ENCODE data around the gene TSHZ2.

TSHZ2 gene, protein sequence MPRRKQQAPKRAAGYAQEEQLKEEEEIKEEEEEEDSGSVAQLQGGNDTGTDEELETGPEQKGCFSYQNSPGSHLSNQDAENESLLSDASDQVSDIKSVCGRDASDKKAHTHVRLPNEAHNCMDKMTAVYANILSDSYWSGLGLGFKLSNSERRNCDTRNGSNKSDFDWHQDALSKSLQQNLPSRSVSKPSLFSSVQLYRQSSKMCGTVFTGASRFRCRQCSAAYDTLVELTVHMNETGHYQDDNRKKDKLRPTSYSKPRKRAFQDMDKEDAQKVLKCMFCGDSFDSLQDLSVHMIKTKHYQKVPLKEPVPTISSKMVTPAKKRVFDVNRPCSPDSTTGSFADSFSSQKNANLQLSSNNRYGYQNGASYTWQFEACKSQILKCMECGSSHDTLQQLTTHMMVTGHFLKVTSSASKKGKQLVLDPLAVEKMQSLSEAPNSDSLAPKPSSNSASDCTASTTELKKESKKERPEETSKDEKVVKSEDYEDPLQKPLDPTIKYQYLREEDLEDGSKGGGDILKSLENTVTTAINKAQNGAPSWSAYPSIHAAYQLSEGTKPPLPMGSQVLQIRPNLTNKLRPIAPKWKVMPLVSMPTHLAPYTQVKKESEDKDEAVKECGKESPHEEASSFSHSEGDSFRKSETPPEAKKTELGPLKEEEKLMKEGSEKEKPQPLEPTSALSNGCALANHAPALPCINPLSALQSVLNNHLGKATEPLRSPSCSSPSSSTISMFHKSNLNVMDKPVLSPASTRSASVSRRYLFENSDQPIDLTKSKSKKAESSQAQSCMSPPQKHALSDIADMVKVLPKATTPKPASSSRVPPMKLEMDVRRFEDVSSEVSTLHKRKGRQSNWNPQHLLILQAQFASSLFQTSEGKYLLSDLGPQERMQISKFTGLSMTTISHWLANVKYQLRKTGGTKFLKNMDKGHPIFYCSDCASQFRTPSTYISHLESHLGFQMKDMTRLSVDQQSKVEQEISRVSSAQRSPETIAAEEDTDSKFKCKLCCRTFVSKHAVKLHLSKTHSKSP (N-terminal part only)
- total RNA-seq = 69.2 to 108 (median 102) reads per million in 3 experiments

DNA sequence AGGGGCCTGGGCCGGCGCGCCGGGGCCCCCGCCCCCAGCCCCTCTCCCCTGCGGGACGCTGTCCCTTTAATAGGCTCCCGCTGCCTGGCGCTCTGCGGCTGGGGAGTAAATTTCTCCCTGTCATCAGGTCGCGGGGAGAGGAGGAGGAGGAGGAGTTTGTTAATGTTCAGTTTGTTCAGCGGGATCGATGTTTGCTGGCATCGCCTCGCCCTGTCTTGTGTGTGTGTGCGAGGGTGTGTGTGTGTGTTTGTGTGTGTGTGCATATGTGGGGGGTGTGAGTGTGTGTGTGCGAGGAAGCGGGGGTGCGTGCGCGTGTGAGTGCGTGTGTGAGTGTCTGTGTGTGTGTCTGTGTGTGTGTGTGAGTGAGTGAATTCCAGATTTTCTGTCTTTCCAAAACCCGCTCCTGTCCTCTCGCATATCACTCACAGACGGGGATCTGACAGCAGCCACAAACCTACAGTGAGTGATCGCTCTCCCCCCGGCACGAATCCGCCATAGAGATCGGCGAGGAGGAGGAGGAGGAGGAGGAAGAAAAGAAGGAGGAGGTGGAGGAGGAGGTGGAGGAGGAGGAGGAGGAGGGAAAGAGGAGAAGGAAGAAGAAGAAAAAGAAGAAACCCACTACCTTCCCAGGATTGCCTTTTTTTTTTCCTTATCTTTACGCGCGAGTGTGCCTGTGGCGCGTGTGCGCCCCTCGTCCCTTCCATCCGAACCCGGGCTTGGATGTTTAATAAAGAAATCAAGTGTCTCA is at the start of gene TSHZ2:
Gene TSHZ2 (plus strand): TSS at position 169 of the 748 bp plus-strand sequence. CDS start 936 bp downstream, outside the sequence.
- peak; percentile 54 for DNase-seq

DNA sequence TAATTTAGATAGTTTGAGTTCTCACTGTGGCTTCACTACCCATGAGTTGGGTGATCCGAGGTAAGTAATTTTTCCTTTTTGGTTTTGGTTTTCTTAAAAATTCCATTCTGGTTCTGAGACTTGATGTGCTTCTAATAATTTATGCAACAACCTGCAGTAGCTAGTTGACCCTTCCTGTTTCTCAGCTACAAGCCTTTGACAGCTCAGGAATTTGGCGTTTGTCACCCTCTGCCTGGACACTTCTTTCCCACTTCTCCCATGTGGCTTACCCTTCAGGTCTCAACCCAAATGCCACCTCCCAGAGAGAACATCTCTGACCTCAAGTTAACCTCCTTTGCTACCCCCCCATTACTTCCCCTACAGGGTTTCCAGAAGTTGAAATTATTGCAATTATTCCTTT is 49.7 kb upstream of the TSHZ2 start:
- no peak for DNase-seq

DNA sequence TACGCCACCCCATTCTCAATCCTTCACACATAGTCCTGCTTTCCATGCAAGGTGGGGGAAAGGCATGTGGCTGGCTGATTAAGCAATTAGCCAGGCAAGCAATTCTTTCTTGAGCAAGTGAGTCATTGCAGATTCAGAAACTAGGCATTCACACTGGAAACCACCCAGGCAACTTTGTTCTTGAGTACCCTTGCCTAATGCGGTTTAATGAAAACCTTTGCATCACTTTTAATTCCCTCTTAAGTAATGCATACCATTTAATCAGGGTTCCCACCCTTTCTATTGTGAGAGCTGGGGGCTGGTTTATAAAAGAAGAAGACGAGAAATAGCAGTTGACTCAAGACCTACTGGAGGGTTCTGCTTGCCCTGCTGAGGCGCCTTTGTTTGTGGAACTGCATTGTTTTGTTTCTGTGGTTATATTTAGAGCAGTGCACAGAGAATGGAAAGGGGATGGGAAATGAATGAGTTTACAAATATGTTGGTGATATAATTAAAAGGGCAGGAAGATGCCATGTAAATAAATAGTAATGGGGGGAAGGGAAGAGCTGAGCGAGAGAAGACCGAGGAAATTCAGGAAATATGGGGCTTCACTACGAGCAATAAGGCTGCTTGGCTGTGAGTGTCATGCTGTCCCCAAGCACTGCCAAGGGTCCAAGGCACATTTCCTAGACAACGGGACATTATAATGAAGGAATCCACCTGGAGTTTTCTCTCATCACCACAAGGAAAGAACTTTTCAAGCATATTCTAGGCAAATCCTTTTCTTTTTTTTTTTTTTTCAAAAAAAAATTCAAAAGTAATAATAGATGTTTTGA is 48.8 kb upstream of the TSHZ2 start:
- DNase-seq = no peak

DNA sequence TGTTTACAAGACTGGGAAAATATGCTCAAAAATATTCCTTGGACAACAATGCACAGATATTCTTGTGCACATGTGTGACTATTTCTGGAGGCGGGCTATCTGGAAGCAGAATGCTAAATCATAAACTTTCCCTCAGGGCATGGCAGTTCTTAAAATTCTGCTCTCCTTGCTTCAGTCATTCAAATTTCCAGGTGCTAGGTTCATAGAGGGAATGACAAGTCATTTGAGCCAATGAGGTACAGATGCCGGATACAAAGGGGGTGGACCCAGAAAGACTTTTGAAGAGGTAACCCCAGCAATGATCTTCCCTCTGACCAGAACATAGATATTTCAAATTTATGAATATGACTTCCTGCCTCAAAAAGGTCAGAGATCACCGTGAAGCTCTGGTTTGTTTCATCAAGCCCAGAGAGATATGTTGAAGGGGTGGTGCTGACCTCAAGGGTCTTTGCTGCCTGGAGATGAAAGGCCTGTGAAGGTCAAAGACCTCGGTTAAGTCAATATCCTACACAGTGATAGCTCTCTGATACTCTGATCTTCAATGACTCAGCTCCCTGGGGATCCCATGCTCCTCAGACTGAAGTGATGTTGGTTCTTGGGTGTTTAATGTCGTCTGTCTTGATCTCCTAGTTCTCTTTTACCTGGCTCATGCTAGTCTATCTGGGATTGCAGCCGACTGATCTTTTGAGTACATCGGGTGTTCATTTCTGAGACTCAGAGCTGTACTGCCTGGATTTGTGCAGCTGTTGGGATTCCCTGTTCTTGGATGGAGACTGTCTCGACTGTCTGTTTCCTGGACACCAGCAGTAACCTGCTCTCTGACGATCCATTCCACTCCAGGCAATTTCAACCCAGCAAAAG is 47.5 kb upstream of the TSHZ2 start:
- no peak for DNase-seq

DNA sequence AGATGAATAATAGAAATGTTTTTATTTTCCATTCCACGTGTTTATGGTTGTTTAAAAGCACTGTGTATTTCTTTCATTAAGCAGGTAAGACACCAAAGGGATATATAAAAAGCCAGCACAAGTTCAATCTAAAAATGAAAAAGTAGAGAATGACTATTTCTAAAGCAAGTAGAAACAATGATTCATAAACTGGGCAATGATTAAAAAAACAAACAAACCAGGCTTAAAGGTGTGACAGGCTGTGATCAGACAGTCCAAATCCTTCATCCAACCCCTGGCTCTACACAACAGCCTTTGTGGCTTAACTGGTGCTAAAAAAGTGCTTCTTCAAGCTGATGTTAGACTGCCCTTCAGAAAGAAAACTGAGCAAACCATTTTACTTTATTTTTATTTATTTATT is 45.7 kb upstream of the TSHZ2 start:
- no peak for DNase-seq

DNA sequence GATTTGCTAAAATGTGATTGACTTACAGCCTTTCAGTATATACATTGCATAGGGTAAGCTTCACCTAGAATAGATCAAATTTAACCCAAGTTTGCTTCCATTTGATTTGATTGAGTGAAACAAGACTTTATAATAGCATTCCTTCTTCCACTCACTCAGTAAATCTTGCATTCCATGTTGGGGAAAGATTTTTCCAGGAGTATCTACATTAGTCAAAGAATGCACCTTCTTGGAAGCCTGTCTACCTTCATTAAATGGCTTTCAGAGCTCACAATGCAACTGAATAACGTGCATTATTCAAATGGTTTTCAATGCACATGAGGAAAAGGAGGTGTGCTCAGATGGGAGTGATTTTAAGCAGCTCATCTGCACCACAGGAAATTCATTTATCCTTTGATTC is 38.3 kb upstream of the TSHZ2 start:
- no peak for DNase-seq

DNA sequence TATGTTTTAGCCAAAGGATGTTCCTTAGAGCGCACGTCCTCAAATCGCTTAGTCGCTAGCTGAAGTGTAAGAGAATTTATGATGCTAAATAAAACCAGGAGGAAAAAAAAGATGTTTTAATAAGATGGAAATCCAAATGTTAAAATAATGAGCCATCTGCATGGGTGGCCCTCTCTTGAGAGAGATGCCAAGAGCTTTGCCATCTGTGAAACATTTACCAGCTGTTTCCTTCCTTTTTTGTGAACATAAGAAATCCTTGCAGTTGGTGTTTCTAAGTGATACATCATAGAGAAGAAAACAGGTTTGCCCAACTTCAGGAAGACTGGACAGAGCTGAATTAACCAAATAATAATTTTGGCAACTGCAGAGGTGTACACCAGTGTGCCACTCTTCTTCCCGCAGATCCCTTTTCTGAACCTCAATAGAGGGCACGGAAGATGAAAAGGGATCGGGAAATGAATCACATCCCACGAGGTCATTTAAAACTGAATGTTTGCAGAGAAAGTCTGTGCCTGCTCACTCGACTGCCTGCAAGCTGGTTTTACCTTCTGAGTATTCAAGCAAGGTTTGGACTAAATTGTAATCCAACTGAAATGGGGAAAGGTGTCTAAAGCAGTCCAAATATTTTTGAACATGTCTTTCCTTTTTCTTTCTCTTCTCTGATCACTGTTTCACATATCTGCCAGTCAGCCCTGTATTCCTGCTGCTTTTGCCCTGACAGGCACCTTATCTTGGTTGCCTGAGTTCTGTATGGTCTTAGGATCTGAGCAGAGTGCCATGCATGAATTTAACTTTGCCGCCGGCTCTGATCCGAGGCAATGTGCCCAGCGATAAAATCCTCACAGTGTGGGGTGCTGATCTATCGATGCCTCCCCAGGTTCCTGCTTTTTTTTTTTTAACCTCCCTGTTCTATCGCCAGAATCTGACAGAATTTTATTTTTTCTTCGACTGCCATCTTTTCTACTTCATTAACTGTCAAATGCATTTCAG is 35.5 kb upstream of the TSHZ2 start:
- DNase-seq = no peak

DNA sequence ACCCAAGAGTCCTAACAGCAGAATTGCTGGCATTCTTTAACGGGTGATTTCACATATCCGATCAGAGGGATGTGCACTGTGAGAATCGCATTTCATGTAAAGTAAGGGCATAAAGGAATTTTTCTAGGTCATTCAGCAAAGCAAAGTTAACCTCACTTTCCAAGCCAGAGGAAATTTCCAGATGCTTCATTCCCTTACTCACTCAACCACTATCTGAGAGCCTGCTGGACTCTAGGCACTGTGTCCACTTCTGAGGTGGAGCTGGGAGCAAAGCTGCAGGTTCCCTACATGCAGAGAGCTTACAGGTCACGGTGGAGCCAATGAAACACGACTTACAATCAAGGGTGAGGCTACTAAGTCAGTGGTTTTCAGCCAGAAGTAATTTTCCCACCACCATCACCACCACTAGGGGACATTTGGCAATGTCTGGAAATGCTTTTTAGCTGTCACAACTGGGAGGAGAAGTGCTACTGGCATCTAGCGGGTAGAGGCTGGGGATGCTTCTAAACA is 34.5 kb upstream of the TSHZ2 start:
- no peak for DNase-seq

DNA sequence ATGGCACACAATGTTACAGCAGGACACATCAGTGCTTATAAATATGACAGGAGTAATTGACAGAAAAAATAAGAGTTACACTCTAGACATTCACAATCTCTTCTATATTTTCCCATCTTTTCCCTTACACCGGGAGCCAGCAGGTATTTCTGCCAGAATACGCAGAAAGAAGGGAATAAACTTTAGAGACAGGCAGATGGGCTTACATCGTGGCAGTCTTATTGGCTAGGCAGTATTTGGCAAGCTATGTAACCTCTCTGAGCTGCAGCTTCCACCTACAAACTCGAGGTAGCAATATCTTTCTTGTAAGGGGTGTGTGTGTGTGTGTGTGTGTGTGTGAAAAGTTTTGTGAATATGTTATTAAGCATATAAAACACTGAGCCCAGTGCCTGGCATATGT is 33.0 kb upstream of the TSHZ2 start:
- DNase-seq = no peak

DNA sequence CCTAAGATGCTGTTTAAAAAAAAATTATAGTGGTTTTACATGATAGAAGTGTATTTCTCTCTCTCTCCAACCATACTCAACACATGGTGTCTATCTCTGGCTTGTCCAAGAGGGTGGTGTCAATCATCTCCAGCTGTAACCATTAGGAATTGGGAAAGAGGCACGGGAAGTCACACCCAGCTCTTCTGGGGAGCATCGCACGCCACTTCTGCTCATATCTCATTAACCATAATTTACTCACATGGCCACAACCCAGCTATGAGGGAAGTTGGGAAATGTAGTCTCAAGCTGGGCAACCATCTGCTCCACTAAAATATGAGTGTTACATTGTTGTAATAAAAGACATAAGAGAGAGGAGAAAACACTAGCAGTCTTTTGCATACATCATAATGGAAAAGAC is 30.4 kb upstream of the TSHZ2 start:
- DNase-seq = no peak

DNA sequence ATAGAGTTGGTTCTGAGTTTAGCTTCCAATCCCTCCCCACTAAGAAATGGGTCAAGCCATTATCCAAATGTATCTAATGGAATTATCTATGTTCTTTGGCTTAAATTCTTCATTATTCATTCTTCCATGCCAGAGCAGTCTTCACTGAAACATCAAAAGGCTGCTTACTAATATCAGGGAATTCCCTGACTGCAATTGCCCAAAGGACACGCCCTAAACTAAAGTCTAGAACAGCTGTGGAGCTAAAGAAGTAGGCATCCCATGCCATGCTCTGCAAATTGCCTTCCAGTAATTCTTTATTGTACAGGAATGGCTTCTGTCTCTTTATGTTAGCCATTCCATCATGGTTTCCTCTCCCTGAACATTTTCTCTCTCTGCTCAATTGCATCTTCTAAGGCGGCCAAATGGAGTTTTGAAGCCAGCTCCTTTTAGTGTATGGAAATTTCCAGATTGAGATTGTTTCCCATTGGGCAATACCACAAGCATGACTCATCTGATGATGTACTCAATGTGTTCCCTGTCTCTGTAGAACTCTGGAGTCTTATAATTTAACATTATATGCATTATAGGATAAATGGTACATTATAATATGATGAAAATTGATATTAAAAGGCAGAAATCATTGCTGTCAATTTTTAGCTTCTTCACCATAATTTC is 28.8 kb upstream of the TSHZ2 start:
- DNase-seq = no peak

DNA sequence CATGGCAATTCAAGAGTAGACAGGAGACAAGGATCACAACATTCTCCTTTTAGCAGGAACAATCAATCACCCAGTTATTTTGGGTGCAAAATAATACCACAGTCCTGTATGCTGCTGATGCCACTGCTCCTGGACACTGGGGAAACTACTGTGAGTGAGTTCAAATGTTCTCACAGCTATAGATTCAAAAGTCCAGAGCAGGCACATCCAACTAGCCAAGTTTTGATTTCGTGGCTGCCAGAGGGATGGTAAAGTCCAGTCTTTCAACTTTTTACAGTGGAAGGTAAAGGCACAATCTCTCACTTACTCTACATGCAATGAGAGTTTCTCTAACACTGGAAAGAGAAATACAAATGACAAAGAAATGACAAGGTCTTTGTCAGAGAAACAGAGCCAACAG is 26.9 kb upstream of the TSHZ2 start:
- DNase-seq = no peak

DNA sequence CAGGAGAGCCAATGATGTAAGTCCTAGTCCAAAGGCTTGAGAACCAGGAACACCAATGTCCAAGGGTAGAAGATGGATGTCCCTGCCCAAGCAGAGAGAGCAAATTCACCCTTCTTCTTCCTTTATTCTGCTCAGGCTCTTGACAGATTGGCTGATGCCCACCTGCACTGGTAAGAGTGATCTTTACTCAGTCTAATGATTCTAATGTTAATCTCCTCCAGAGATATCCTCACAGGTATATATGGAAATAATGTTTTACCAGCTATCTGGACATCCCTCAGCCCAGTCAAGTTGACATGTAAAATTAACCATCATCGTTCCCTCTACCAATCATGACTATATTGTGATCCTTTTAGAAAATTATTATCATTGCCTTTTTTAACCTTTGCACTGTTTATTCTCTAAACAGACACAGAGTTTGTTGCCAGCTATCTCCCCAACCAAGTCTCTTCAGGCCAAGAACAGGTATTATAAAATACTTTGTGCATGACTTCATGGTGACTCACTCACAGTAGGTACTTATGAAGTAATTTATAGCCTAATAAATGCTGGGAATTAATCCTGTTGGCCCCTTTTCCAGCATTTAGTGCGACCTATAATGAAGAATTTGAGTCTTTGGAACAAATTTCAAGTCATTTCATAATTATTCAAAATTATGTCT is 26.2 kb upstream of the TSHZ2 start:
- no peak for DNase-seq

DNA sequence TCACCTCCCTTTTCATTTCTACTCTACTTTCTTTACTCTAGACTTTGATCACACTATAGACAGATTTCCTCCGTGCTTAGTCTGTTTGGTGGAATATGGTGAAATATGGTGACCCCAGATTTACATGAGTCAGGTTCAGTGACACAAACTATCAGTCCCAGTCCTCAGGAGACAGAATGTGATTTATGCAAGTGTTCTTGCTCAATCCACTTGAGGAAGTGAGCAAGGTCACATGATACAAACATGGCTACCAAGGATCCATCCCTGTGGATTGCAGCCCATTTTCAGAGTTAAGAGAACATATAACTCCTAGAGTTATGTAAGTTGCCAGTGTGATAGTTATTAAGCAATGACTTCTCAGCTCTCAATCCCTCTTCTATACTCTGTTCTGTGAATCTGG is 23.7 kb upstream of the TSHZ2 start:
- no peak for DNase-seq

DNA sequence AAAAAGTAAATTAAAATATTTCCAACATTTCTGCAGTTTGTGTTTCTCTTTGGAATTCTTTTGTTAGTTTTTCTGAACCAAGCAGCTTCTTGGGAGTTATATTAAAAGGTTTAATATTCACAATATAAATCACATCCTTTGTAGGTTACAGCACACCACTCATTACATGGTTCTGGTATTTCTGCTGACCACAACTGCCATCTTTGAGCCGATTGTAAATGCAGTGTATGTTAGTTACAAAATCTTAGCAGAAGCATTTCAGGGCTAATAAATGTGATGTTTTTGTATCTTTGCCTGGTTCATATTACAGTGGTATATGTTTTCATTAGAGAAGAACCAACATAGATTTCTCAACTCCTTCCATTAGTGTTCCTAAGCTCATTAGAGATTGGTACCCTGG is 19.1 kb upstream of the TSHZ2 start:
- no peak for DNase-seq

DNA sequence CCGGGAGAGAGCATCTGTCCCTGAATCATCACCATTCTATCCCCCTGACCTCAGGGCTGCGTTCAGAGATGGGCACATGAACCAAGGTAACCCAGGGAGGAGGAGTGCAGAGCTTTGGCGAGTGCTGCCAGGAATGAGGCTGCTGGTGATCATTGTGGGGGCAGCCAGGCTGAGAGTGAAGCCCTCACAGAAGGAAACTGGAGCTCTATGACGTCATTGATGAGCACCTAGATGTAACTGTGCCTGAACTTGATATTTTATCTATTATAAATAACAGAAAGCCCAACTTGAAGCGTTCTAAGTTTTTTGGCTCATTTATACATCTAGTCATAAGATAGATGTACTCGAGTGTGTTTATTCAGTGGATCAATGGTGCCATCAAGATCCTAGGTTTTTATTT is 17.3 kb upstream of the TSHZ2 start:
- no peak for DNase-seq

DNA sequence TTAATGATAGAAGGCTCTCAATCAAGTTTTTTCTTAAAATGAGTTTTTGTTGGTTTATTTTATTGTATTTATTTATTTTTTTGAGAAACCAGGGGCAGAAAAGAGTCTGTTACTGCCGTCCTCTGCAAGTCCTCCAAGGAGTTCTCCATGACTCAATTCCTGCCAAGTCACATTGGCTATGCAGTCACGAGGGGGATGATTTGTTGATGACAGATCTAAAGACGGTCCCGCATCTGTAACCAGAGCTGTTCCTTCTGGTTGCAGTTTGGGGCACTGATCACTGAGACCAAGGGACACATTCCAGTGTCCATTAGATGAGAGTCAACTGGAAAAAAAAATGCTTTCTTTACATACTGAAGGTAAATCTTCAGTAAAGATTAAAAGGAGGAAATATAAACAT is 13.9 kb upstream of the TSHZ2 start:
- no peak for DNase-seq

DNA sequence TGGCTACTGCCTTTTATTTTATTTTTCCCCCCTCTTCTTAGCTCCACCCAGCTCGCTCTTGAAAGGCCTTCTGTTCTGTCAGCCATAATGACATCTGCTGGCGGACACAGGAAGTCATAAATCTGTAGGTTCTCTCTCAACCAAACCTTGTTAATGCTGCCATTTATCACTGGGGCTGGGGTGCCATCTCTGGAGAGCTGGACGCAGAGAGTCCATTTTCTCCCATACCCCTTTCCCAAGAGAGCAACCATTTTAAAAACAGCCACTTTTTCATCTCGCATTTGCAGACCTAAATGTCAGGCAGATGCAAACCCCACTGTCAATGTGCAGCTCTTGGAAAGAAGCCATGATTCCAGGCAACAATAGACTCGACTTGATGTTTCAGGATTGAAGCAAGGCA is 13.0 kb upstream of the TSHZ2 start:
- DNase-seq = no peak
